ENCODE results near the gene ZCWPW1. TPM values are rescaled to one million over a fixed set of nuclear protein-coding genes. Genes with fewer than 3 reads are reported as not detected.
A peak's percentile ranks its signal among the peaks of the same experiment; 100 is the strongest.

Gene ZCWPW1
- total and polyA plus RNA-seq, 4 donors, result 5.1 to 12.2 (median 6.4) TPM

DNA sequence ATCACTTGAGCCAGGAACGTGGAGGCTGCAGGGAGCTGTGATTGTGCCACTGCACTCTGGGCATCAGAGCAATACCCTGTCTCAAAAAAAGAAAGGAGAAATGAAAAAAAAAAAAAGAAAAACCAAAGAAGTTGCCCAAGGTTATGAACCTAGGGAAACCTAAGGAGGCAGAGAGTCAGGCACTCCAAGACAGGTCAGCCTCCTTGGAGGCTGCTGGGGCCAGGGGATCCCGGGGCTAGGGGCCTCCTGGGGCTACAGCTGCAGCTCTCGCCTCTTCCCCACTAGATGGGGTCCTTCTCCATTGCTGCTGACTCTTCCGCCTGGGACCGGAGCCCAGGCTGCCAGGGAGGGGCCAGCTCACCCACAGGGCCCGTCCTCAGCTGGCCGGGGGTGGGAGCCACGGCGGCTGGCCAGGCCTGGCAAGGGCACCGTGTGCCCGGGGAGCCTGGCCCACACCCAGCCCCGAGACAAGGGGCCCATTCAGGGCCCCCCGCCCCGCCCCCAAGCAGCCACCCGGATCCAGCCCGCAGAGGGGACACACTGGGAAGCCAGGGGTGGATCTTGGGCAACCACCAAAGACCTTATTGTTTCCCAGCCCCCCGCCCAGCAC lies 37.3 kb upstream of the ZCWPW1 start:
- Histone ChIP-seq H3K9ac (ENCODE audit: insufficient read depth in 1 of 2, low read length in 2 of 2) (no peak overlapping the region), H3K4me3 (no peak overlapping the region), H3K36me3 (ENCODE audit: control insufficient read depth in 4 of 4, insufficient read depth in 4 of 4, low read length in 4 of 4) (peaks cover 0 to 17% (median 2%) of the 10 kb centered on the region in 4 donors), H3K9me3 (ENCODE audit: control insufficient read depth in 4 of 4, insufficient read depth in 3 of 4, low read length in 3 of 4) (no peaks in the 10 kb centered on the region), H3K27me3 (ENCODE audit: control insufficient read depth in 3 of 3, insufficient read depth in 3 of 3, low read length in 2 of 3) (no peaks in the 10 kb centered on the region), H3K27ac (ENCODE audit: low read depth in 1 of 2, low read length in 1 of 2) (peak overlapping the region in 1 of 2 donors; percentile 33), H3K4me1 (ENCODE audit: control insufficient read depth in 5 of 5, insufficient read depth in 5 of 5, low read length in 5 of 5) (peaks cover 0 to 36% (median 2%) of the 10 kb centered on the region in 5 donors)
- ATAC-seq (ENCODE audit: insufficient read depth, low FRiP score) (peak; percentile 74), DNase-seq (peak; percentile 85 to 90 (median 85))
- 12 to 18% methylated on average over 11 to 17 of the region's 17 CpGs for WGBS, 2 donors
- TF ChIP-seq CTCF (IDR thresholded peaks at IDR 0.05; ENCODE audit: control extremely low read depth, extremely low read depth), result peak; percentile 28

DNA sequence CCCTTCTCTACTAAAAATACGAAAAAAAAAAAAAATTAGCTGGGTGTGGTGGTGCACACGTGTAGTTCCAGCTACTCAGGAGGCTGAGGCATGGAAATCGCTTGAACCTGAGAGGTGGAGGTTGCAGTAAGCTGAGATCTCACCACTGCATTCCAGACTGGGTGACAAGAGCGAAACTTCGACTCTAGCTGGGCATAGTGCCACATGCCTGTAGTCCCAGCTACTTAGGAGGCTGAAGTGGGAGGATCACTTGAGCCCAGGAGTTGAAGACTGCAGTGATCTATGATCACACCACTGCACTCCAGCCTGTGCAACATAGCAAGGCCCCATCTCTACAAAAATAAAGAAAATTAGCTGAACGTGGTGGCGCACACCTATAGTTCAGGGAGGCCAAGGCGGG lies 36.8 kb upstream of the ZCWPW1 start:
- WGBS, 2 donors, result 68 to 83% methylated on average over 8 of the region's 8 CpGs
- H3K27me3 ChIP-seq (ENCODE audit: control insufficient read depth in 3 of 3, insufficient read depth in 3 of 3, low read length in 2 of 3), result no peaks in the 10 kb centered on the region
- H3K9ac ChIP-seq (ENCODE audit: insufficient read depth in 1 of 2, low read length in 2 of 2), result no peak overlapping the region
- no peaks in the 10 kb centered on the region for H3K9me3 ChIP-seq (ENCODE audit: control insufficient read depth in 4 of 4, insufficient read depth in 3 of 4, low read length in 3 of 4)
- H3K36me3 ChIP-seq (ENCODE audit: control insufficient read depth in 4 of 4, insufficient read depth in 4 of 4, low read length in 4 of 4), result peaks cover 0 to 17% (median 2%) of the 10 kb centered on the region in 4 donors
- H3K27ac ChIP-seq (ENCODE audit: low read depth in 1 of 2, low read length in 1 of 2), result peak overlapping the region in 1 of 2 donors; percentile 33
- no peak for ATAC-seq (ENCODE audit: insufficient read depth, low FRiP score)
- peaks cover 0 to 36% (median 2%) of the 10 kb centered on the region in 5 donors for H3K4me1 ChIP-seq (ENCODE audit: control insufficient read depth in 5 of 5, insufficient read depth in 5 of 5, low read length in 5 of 5)
- no peak for TF ChIP-seq CTCF (IDR thresholded peaks at IDR 0.05; ENCODE audit: control extremely low read depth, extremely low read depth)
- no peak overlapping the region for H3K4me3 ChIP-seq
- no peak for DNase-seq

- Histone ChIP-seq H3K36me3 (ENCODE audit: control insufficient read depth in 4 of 4, insufficient read depth in 4 of 4, low read length in 4 of 4) (peaks cover 0 to 17% (median 2%) of the 10 kb centered on the region in 4 donors), H3K27ac (ENCODE audit: low read depth in 1 of 2, low read length in 1 of 2) (no peak overlapping the region), H3K4me3 (no peak overlapping the region), H3K27me3 (ENCODE audit: control insufficient read depth in 3 of 3, insufficient read depth in 3 of 3, low read length in 2 of 3) (no peaks in the 10 kb centered on the region), H3K9ac (ENCODE audit: insufficient read depth in 1 of 2, low read length in 2 of 2) (no peak overlapping the region), H3K4me1 (ENCODE audit: control insufficient read depth in 5 of 5, insufficient read depth in 5 of 5, low read length in 5 of 5) (peaks cover 0 to 36% (median 2%) of the 10 kb centered on the region in 5 donors), H3K9me3 (ENCODE audit: control insufficient read depth in 4 of 4, insufficient read depth in 3 of 4, low read length in 3 of 4) (no peaks in the 10 kb centered on the region)
- no peak for TF ChIP-seq CTCF (IDR thresholded peaks at IDR 0.05; ENCODE audit: control extremely low read depth, extremely low read depth)
- no peak for DNase-seq
- WGBS, 2 donors, result 94 to 95% methylated on average over 2 of the region's 2 CpGs
- ATAC-seq (ENCODE audit: insufficient read depth, low FRiP score), result no peak
These were observed 36.3 kb upstream of the ZCWPW1 start for GRCh38 chr7:100464791-100465190.

Measured in lung (tissue), 12 donors.